Endodermal cell (in vitro differentiated cells): ENCODE results near the gene TPST2. TPM values are rescaled to one million over a fixed set of nuclear protein-coding genes. Genes with fewer than 3 reads are reported as not detected.

ENCODE experiments used
- DNase-seq: peaks from one replicate; pipeline ENCODE4 v3.0.0-alpha.2; 2017
- H3K27ac ChIP-seq: 2 replicates; pipeline ENCODE4 v1.5.1; 2013; ENCODE audit warnings: mild to moderate bottlenecking, low read depth, low read length, moderate library complexity
- H3K27me3 ChIP-seq: 2 replicates; pipeline ENCODE4 v1.6.1; 2013; ENCODE audit warnings: mild to moderate bottlenecking, low read length, moderate library complexity; ENCODE audit not compliant: insufficient read depth, control insufficient read depth, poor library complexity, severe bottlenecking
- H3K36me3 ChIP-seq: 2 replicates; pipeline ENCODE4 v1.7.0; 2013; ENCODE audit warnings: mild to moderate bottlenecking, low read length, moderate library complexity; ENCODE audit not compliant: control insufficient read depth, insufficient read depth
- H3K4me1 ChIP-seq: one replicate; pipeline ENCODE4 v1.7.0; 2013; ENCODE audit warnings: low read length; ENCODE audit not compliant: control insufficient read depth, insufficient read depth
- H3K4me3 ChIP-seq: 2 replicates; pipeline ENCODE4 v1.5.1; 2013; ENCODE audit warnings: mild to moderate bottlenecking, low read length, moderate library complexity
- H3K9ac ChIP-seq: 2 replicates; pipeline ENCODE4 v1.6.1; 2013; ENCODE audit warnings: mild to moderate bottlenecking, low read length, moderate library complexity; ENCODE audit not compliant: poor library complexity, severe bottlenecking; ENCODE audit errors: extremely low read depth
- H3K9me3 ChIP-seq: 2 replicates; pipeline ENCODE4 v1.6.1; 2013; ENCODE audit warnings: mild to moderate bottlenecking, low read length, moderate library complexity; ENCODE audit not compliant: control insufficient read depth
- H3K27ac Mint-ChIP-seq: 2 replicates; pipeline ENCODE4 v1.8.0; 2020; ENCODE audit warnings: mixed read lengths
- H3K27me3 Mint-ChIP-seq: 2 replicates; pipeline ENCODE4 v1.8.0; 2021; ENCODE audit warnings: mild to moderate bottlenecking, mixed read lengths; ENCODE audit not compliant: insufficient read depth
- H3K36me3 Mint-ChIP-seq: 2 replicates; pipeline ENCODE4 v1.8.0; 2020; ENCODE audit warnings: low read depth, mixed read lengths
- H3K4me1 Mint-ChIP-seq: 2 replicates; pipeline ENCODE4 v1.8.0; 2020; ENCODE audit warnings: mixed read lengths
- H3K4me3 Mint-ChIP-seq: 2 replicates; pipeline ENCODE4 v1.8.0; 2020; ENCODE audit warnings: mild to moderate bottlenecking, moderate library complexity, mixed read lengths
- H3K9me3 Mint-ChIP-seq: 2 replicates; pipeline ENCODE4 v1.8.0; 2020; ENCODE audit warnings: mild to moderate bottlenecking, mixed read lengths
- WGBS, 2 experiments: methylation state at CpG; one replicate each; pipeline versions ENCODE4 v1.1.5 to v1.1.7; 2013; ENCODE audit warnings: missing lambda C conversion rate in 2 of 2, mixed read lengths in 1 of 2; ENCODE audit not compliant: insufficient coverage in 1 of 2, insufficient read length in 1 of 2; 5-methylcytosine and 5-hydroxymethylcytosine counted together
- total RNA-seq, 2 donors: library from RNA; stranded (reverse); fragmentation: NEBNext Ultra II Directional in 1 of 2; extraction: Animal tissue kit (Norgen Biotek cat#: 25700) in 1 of 2; gene quantifications; 2 replicates in 1 of 2; 3 replicates in 1 of 2; pipeline ENCODE4 v1.2.1, GENCODE V29; 2021
- TF ChIP-seq, protein P1 (sequence below): fragments of 200-600 bp; sonication (generic); conservative IDR thresholded peaks from 2 replicates; pipeline ENCODE4 v1.5.0; 2021; ENCODE audit warnings: antibody characterized with exemption, mild to moderate bottlenecking

The TPST2 gene
- total RNA-seq, 2 donors from 2014 or later = 38.9 to 53.2 TPM

- WGBS, 2 experiments = 93 to 95% methylated on average over 2 of the region's 2 CpGs
- H3K4me3 ChIP-seq = no peak overlapping the region
Observed at GRCh38 chr22:26609287-26609686, 19.4 kb upstream of the TPST2 start.

GRCh38 chr22:26608129-26608528 lies 18.2 kb upstream of the TPST2 start:
- Mint-ChIP-seq H3K9me3 (no peaks in the 10 kb centered on the region), H3K4me1 (peaks cover 20% of the 10 kb centered on the region), H3K27ac (peak overlapping the region; percentile 26), H3K27me3 (peaks cover 2% of the 10 kb centered on the region), H3K4me3 (no peak overlapping the region), H3K36me3 (no peaks in the 10 kb centered on the region)
- Histone ChIP-seq H3K4me3 (no peak overlapping the region), H3K27me3 (no peaks in the 10 kb centered on the region), H3K9ac (no peak overlapping the region), H3K4me1 (peaks cover 3% of the 10 kb centered on the region), H3K36me3 (no peaks in the 10 kb centered on the region), H3K9me3 (no peaks in the 10 kb centered on the region), H3K27ac (no peak overlapping the region)
- no peak for DNase-seq
- 44% methylated on average over 2 of the region's 2 CpGs; no CpG with 5 or more reads in 1 of the 2 experiments for WGBS, 2 experiments
- TF ChIP-seq, protein P1, sequence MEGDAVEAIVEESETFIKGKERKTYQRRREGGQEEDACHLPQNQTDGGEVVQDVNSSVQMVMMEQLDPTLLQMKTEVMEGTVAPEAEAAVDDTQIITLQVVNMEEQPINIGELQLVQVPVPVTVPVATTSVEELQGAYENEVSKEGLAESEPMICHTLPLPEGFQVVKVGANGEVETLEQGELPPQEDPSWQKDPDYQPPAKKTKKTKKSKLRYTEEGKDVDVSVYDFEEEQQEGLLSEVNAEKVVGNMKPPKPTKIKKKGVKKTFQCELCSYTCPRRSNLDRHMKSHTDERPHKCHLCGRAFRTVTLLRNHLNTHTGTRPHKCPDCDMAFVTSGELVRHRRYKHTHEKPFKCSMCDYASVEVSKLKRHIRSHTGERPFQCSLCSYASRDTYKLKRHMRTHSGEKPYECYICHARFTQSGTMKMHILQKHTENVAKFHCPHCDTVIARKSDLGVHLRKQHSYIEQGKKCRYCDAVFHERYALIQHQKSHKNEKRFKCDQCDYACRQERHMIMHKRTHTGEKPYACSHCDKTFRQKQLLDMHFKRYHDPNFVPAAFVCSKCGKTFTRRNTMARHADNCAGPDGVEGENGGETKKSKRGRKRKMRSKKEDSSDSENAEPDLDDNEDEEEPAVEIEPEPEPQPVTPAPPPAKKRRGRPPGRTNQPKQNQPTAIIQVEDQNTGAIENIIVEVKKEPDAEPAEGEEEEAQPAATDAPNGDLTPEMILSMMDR = no peak

More at GRCh38 chr22:26609287-26609686, 19.4 kb upstream of the TPST2 start:
- no peak overlapping the region for H3K9ac ChIP-seq
- no peaks in the 10 kb centered on the region for H3K9me3 ChIP-seq
- peaks cover 4% of the 10 kb centered on the region for H3K4me1 ChIP-seq
- Mint-ChIP-seq H3K27me3 (peaks cover 2% of the 10 kb centered on the region), H3K27ac (no peak overlapping the region), H3K9me3 (no peaks in the 10 kb centered on the region), H3K4me1 (peaks cover 26% of the 10 kb centered on the region), H3K4me3 (no peak overlapping the region), H3K36me3 (no peaks in the 10 kb centered on the region)
- H3K27ac ChIP-seq = no peak overlapping the region
- TF ChIP-seq, protein P1 = no peak
- no peaks in the 10 kb centered on the region for H3K36me3 ChIP-seq
- H3K27me3 ChIP-seq = no peaks in the 10 kb centered on the region
- DNase-seq = no peak

DNA sequence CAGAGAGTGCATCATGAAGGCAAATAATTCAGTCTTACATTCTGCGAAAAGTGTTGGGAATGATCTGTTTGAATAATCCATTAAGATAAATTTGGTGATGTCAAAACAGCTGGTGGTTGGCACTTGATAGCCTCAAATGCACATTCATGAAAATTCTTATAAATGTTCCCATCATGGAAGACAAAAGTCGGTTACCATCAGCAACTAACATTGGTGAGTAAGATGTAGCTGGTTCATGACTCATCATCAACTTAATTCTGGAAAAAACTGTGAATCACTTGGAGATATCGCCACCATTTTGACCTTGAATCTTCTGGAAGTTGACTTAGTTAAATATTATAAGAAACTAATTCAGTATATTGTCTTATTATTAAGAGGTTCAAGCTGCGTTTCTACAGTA lies 16.7 kb upstream of the TPST2 start:
- H3K27ac ChIP-seq = no peak overlapping the region
- TF ChIP-seq, protein P1 = no peak
- H3K27me3 ChIP-seq = no peaks in the 10 kb centered on the region
- H3K4me1 Mint-ChIP-seq = peaks cover 17% of the 10 kb centered on the region
- no peaks in the 10 kb centered on the region for H3K9me3 Mint-ChIP-seq
- no peak overlapping the region for H3K9ac ChIP-seq
- no peak for DNase-seq
- H3K36me3 Mint-ChIP-seq = no peaks in the 10 kb centered on the region
- H3K27ac Mint-ChIP-seq = no peak overlapping the region
- 94 to 100% methylated on average over 1 to 4 of the region's 4 CpGs for WGBS, 2 experiments
- H3K4me3 ChIP-seq = no peak overlapping the region
- no peaks in the 10 kb centered on the region for H3K9me3 ChIP-seq
- H3K27me3 Mint-ChIP-seq = no peaks in the 10 kb centered on the region
- no peaks in the 10 kb centered on the region for H3K4me1 ChIP-seq
- H3K36me3 ChIP-seq = no peaks in the 10 kb centered on the region
- no peak overlapping the region for H3K4me3 Mint-ChIP-seq
